IPS DF 4.7 (cell line): ENCODE measurements around the gene PSMC2.
"Not testable (repeated sequence)": the region's sequence is repeated elsewhere in the genome, so short reads cannot be mapped to it uniquely, and the experiment has no call there.

Experiments used
- DNase-seq: peaks from one replicate; pipeline ENCODE4 v3.0.0-alpha.2; 2013; ENCODE audit warnings: low spot score; ENCODE audit errors: extremely low read depth

Gene PSMC2

GRCh38 chr7:103373866-103374643 lies 26.6 kb downstream of the PSMC2 start:
- no peak for DNase-seq

DNA sequence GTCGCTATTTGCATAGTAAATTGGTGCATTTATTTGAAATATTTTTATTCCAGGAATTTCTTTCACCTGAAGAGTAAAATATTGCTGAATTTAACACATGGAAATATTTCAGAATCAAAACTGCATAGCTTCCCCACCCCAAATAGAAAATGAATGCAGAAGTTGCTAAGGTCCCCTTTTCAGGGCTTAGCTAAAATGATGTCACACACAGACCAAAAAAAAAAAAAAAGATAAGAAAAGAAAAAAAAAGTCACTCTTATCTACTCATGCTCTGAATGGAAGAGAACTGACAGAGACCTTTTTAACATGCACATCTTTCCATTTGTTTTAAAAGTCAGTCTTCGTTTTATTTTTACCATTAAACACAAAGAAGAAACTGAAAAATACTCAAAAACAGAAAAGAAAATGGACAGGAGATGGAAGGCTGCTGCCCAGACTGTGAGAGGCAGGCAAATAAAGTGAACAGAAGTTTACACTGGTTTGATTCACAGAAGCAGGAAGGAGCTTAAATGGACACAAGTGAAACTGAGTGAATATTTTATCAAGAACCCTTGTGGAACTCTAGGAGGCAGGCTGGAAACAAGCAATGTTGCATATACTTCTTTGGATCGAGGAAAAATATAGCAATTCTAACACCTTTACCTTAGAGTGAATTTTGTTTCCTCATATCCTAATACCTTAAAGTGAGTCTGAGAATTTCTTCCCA lies 32.0 kb downstream of the PSMC2 start:
- no peak for DNase-seq

- no peak for DNase-seq
These were observed 33.1 kb downstream of the PSMC2 start for GRCh38 chr7:103380395-103381191.

GRCh38 chr7:103381280-103382031 lies 34.0 kb downstream of the PSMC2 start:
- DNase-seq, result no peak

GRCh38 chr7:103382032-103382402 lies 34.6 kb downstream of the PSMC2 start:
- DNase-seq, result no peak

DNA sequence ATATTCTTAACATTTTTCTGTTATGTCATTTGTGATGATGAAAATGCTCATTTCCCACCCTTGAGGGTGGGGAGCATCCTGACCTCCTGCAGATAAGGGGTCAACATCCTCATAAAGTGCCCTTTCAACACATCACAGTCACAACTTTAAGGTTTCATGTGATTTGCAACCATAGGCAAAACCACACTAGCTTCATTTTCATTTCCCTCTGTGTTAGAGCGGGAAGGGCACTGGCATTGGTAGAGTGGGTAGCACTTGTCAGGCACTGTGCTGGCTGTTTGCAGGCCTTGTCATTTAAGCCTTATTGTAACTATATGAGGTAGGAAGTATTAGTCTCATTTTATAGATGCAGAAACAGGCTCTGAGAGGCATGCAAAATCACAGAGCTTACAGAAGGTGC lies 39.8 kb downstream of the PSMC2 start:
- no peak for DNase-seq

DNA sequence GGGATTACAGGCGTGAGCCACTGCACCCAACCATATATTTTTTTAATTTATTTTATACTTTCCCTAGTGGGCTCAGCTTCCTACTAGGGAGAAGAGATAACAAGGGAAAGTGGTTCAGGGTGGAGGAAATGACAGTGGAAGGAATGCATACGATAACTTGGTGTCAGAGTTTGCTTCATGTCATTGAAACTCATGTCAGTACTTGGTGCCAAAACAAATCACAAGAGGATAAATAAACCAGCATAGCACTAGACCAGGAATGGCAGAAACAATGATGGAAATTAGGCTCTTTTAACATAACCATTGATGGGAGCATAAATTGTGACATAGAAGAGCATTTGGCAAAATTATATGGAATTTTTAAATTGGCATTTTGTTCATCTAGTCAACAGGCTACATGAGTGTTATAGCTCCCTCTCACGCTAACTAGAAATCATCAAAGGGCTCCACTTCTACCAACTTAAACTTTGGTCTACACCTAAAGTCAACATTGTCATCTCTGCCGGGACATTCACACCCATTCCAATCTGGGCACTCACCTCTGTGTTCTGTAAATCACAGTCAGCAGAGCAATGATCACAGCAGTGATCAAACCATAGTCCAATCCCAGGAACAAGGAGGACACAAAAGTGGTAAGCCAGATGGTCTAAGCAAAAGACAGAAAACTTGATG lies 41.2 kb downstream of the PSMC2 start:
- no peak for DNase-seq

DNA sequence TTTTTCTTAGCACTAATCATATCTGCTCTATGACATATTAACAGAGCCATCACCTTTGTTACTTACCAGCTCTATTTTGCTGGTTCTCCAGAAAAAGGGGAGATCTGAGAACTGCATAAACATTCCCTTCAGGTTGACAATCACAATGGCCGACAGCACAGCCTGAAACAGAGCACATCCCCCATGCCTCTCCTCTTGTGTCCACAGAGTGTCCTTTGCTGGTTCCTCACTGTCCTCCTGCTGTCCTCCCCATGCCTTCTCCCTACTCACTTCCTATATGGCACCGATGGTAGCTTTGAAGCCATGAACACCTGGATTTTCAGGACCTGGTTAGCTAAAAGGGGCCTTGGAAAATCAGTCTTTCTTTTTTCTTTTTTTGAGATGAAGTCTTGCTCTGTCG lies 41.8 kb downstream of the PSMC2 start:
- DNase-seq, result no peak

DNA sequence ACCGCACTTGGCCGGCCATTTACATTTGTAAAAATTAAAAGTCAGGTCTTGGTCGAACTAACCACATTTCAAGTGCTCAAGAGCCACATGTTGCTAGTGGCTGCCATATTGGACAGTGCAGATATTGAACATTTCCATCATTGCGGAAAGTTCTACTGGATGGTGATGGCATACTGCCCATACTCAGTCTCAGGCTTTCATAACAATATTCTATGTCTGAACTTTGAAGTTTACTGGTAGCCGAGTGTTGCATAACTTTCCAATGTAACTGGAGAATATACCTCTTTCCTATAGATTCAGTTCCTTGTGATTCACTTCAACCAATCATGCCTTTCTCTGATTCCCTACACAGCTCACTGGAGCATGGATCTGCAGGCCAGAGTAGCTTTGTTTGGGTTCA lies 43.7 kb downstream of the PSMC2 start:
- no peak for DNase-seq

- no peak for DNase-seq
These were observed 44.5 kb downstream of the PSMC2 start for GRCh38 chr7:103391976-103392375.

GRCh38 chr7:103394566-103394965 lies 47.1 kb downstream of the PSMC2 start:
- DNase-seq, result no peak

DNA sequence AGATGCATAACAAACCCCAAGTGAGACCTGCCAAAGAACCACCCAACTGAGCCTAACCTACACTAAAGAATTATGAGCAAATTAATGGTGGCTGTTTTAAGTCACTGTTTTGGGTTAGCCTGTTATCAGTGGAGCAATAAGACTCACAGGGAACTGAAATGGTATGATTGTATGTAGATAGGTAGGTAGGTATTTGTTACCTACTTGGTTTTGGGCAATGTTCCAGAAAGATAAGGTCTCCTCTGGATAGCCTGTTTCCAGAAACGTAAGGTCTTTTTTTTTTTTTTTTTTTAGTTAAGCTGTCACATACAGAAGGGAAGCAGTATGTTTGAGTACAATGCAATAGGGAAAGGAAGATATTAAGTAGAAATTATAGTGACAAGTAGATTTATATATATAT lies 47.6 kb downstream of the PSMC2 start:
- DNase-seq, result no peak

GRCh38 chr7:103396471-103396870 lies 49.0 kb downstream of the PSMC2 start:
- DNase-seq, result no peak

DNA sequence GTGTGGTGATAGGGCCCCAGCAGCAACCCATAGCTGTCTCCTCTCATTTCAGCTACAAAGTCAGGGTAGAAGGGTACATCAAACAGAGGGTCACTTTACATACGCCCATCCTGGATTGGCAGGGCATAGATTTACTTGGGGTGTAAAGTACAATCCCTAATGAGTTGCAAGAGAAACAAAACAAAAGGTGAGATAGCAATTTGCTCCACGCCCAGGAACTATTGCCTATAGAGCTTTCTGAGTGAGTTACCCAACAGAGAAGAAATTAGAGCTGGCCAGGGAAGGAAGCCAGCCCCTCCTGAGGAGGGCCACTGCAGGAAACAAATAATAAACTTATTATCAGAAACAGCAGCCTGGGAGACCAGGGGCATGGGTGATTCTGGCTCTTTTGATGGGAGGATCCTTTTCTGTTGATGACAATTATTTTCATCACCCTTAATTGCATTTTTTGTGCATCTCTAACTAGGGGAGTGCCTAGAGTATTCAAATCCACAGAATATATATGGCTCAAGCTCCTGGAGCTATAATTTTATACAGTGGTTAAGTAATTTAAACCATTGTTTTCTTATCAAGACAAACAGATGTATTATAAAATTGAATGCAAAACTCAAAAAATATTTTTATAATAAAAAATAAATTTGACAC lies 51.2 kb downstream of the PSMC2 start:
- DNase-seq, result no peak

DNA sequence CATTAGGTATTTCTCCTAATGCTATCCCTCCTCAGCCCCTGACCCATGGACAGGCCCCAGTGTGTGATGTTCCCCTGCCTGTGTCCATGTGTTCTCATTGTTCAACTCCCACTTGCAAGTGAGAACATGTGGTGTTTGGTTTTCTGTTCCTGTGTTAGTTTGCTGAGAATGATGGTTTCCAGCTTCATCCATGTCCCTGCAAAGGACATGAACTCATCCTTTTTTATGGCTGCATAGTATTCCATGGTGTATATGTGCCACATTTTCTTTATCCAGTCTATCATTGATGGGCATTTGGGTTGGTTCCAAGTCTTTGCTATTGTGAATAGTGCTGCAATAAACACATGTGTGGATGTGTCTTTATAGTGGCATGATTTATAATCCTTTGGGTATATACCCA lies 52.2 kb downstream of the PSMC2 start:
- DNase-seq, result not testable (repeated sequence)

DNA sequence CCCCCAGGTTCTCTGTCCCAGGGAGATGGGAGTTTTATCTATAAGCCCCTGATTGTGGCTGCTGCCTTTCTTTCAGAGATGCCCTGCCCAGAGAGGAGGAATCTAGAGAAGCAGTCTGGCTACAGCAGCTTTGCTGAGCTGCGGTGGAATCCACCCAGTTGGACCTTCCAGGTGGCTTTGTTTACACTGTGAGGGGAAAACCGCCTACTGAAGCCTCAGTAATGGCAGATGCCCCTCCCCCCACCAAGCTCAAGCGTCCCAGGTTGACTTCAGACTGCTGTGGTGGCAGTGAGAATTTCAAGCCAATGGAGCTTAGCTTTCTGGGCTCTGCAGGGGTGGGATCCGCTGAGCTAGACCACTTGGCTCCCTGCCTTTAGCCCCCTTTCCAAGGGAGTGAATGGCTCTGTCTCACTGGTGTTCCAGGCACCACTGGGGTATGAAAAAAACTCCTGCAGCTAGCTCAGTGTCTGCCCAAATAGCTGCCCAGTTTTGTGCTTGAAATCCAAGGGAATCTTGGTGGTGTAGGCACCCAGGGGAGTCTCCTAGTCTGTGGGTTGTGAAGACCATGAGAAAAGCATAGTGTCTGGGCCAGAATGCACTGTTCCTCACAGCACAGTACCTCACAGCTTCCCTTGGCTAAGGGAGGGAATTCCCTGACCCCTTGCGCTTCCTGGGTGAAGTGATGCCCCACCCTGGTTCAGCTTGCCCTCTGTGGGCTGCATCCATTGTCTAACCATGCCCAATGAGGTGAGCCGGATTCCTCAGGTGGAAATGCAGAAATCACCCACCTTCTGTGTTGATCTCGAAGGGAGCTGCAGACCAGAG lies 58.6 kb downstream of the PSMC2 start:
- DNase-seq, result not testable (repeated sequence)

GRCh38 chr7:103412151-103412550 lies 64.7 kb downstream of the PSMC2 start:
- no peak for DNase-seq

- no peak for DNase-seq
These were observed 66.0 kb downstream of the PSMC2 start for GRCh38 chr7:103413407-103413806.

DNA sequence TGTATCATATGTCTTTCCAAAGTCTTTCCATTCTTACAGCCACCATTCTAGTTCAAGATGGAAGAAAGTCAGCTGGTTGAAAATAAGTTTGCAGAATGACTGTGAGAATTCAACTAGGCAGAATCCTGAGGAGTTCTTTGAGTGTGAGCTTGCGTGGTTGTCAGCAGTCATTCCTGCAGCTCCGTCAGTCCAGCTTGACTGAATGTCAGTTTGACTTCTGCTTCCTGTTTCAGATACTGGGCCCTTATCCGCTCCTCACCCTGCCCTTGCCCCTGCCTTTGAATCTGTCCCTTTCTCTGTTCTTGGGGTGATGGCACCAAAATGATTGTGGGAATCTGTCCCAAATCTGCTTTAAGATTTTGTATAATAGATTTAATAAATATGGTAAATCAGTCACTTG lies 70.8 kb downstream of the PSMC2 start:
- DNase-seq, result no peak
